GM10266 (cell line): ENCODE data around the gene GPS1.
A peak's percentile ranks its signal among the peaks of the same experiment; 100 is the strongest.

Experiments used
- DNase-seq: peaks from one replicate; pipeline ENCODE4 v3.0.0; 2012; ENCODE audit errors: extremely low spot score
- TF ChIP-seq, protein P1 (sequence below): IDR thresholded peaks from 2 replicates; pipeline ENCODE4 v1.5.1; 2012; ENCODE audit warnings: mild to moderate bottlenecking, low read depth; ENCODE audit not compliant: control insufficient read depth, insufficient read depth; ENCODE audit errors: missing control alignments

Gene GPS1

DNA sequence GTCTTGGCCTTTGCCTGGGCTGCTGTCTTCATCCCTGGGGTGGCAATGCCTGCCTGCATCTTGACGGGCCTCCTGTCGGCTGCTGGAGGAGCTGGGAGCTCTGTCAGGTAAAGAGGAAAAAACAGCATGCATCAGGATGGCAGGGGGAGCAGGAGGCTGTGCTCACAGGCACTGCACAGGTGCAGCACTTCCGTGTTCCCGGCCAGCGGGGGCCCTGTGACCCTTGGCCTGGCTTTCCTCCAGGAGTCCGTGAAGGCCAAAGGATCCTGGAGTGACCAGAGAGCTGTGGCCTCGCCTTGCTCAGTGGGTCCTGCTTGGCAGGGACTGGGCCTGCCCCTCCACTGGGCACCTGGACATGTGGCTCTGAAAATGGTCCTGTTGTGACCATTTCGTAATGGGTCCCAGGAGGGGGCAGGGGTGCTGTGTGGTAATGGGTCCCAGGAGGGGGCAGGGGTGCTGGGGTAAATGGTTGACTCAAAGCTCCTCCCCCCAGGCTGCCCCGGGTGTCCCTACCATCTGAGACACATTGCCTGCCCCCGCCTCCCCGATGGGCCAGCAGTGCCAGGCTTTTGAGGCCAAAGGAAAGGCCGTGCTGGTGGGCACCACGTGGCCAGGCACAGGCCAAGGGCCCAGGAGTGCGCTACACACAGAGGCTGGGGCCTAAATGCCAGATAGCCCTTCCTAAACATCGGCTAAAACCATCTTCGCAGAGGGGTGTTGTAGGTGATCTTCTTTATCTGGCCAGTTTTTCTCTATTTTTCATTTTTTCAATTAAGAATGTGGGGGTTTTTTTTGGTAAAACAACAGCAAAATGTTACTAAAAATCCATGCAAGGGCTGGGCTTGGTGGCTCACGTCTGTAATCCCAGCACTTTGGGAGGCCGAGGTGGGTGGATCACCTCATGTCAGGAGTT, 50.3 kb downstream of the GPS1 start:
- DNase-seq: no peak
- TF ChIP-seq, protein P1, sequence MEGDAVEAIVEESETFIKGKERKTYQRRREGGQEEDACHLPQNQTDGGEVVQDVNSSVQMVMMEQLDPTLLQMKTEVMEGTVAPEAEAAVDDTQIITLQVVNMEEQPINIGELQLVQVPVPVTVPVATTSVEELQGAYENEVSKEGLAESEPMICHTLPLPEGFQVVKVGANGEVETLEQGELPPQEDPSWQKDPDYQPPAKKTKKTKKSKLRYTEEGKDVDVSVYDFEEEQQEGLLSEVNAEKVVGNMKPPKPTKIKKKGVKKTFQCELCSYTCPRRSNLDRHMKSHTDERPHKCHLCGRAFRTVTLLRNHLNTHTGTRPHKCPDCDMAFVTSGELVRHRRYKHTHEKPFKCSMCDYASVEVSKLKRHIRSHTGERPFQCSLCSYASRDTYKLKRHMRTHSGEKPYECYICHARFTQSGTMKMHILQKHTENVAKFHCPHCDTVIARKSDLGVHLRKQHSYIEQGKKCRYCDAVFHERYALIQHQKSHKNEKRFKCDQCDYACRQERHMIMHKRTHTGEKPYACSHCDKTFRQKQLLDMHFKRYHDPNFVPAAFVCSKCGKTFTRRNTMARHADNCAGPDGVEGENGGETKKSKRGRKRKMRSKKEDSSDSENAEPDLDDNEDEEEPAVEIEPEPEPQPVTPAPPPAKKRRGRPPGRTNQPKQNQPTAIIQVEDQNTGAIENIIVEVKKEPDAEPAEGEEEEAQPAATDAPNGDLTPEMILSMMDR: no peak

DNA sequence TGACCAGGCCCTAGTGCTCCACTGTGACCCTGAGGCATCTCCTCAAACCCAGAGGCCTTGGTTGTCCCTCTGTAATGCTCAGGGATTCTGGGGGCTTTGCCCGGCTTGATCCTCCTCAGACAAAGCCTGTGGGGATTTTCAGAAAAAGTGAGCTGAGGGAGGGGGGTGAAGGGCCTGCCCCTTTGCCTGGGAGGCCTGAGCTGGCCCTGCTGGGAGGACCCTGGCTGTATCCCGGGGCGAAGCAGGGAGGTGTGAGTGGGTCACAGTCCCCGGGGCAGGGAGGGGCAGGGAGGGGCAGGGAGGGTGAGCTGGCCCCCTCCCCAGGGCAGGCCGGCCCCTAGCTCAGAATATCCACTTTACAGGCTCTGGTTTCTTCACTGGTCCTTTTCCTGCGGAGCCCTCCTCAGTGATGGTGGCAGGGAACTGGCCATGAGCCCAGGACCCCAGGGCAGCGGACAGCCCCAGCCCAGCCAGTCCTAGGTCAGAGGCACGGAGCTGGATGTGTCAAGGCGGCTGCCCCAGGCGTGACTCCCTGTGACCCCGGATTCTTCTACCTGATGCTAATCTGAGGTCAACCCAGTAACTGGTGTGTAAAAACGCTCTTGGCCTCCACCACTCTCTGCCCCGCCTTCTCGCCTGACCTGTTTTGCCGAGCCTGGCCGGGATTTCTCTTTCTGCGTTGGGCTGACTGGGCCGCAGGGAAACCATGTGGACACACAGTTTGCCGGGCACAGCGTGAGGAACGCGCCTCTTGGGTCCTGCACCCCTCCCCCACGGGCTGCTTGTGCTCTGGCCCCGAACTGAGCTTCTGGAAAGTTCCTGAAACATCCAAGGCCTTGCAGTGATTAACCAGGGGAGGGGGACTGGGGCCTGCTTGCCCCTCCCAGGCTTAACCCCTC, 52.1 kb downstream of the GPS1 start:
- TF ChIP-seq, protein P1: no peak
- no peak for DNase-seq

DNA sequence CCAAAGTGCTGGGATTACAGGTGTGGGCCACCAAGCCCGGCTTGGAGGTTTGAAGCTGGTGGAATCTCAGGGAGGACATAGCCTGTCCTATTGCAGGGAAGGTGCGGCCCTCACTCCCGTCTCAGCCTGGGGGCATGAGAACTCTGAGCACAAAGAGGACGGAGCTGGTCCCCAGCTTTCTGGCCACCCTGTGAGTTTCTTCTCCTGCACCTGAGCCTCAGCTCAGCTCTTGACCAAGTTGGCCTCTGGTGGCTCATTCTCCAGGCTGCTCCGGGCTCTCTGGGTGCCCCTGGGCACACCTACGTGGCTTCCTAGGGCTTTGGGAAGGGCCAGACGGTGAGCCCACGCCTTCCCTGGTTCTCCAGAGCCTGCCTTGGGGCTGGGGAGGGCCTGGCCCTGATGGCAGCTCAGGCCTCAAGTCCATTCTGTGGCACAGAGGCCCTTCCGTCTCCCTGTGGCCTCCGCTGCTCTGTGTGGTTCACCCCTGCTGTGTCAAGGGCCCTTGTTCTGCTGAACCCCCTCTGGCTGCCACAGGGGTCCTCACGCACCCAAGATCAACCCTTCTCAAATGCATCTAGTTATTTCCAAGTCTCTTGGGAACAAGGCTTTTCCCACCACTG, 53.2 kb downstream of the GPS1 start:
- TF ChIP-seq, protein P1: no peak
- no peak for DNase-seq

DNA sequence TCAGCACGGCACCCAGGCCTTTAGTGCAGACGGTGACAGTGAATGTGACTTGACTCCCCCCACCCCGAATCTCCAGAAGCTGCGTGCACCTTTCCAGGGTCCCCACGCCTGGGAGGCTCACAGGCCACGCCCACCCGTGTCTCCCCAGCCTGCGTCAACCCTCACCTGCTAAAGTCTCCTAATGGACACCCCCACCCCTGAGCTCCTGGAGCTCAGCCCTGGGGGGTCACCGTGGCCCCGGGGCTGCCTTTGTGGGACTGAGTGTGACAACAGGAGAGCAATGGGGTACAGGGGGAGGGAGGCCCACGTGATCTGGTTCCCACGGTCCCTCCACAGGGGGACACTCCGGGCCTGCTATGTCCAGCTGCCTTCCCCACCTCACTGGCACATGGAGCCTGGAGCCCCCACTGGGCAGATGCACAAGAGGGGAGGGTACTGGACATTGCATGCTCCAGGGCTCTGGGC, 53.8 kb downstream of the GPS1 start:
- no peak for DNase-seq
- TF ChIP-seq, protein P1: no peak

GRCh38 chr17:82105882-82106687, 54.4 kb downstream of the GPS1 start:
- peak; percentile 93 for DNase-seq
- TF ChIP-seq, protein P1: peak; percentile 59

- TF ChIP-seq, protein P1: no peak
- DNase-seq: peak; percentile 55
Measured at GRCh38 chr17:82106688-82107305, 55.1 kb downstream of the GPS1 start.
